H1 (cell line): Measurements from ENCODE around the gene FCF1. TPM values are rescaled to one million over a fixed set of nuclear protein-coding genes. Genes with fewer than 3 reads are reported as not detected.

ENCODE experiments used
- CTCF ChIA-PET: fragments of 300-600 bp; sonication (Branson Sonifier 250); formaldehyde crosslinking; loops from one replicate; lab custom pipeline; 2021; ENCODE audit not compliant: partially characterized antibody; lab: Charles Lee
- POLR2A ChIA-PET: fragments of 300-600 bp; sonication (Branson Sonifier 250); formaldehyde crosslinking; loops from one replicate; lab custom pipeline; 2021; ENCODE audit warnings: inconsistent platforms; ENCODE audit not compliant: partially characterized antibody; lab: Charles Lee
- DNase-seq, 2 experiments: peaks; one replicate each; pipeline versions ENCODE4 v3.0.0 to v3.0.0-alpha.2; 2010 to 2022; ENCODE audit warnings: low spot score in 2 of 2, low read depth in 1 of 2, mixed read lengths in 1 of 2
- FAIRE-seq: peaks from 2 replicates; lab custom pipeline; 2011; peaks lifted over from hg19 to GRCh38; lab: Jason Lieb, UNC
- H2AFZ ChIP-seq: 2 replicates; pipeline ENCODE4 v1.8.1; 2012; ENCODE audit warnings: low read length, inconsistent platforms
- H2AK5ac ChIP-seq: 2 replicates; pipeline ENCODE4 v1.6.1; 2013; ENCODE audit warnings: low read depth, low read length
- H2BK120ac ChIP-seq: replicated peaks from 2 replicates; pipeline ENCODE3; 2013; ENCODE audit warnings: low read depth, low read length, inconsistent platforms
- H2BK12ac ChIP-seq: 2 replicates; pipeline ENCODE4 v1.6.1; 2013; ENCODE audit warnings: low read depth, low read length
- H2BK15ac ChIP-seq: 2 replicates; pipeline ENCODE4 v1.6.1; 2013; ENCODE audit warnings: low read length
- H2BK20ac ChIP-seq: 2 replicates; pipeline ENCODE4 v1.6.1; 2013; ENCODE audit warnings: low read length
- H2BK5ac ChIP-seq: 2 replicates; pipeline ENCODE4 v1.6.1; 2013; ENCODE audit warnings: low read depth, low read length
- H3K14ac ChIP-seq: 2 replicates; pipeline ENCODE4 v1.6.1; 2013; ENCODE audit warnings: inconsistent platforms; ENCODE audit not compliant: insufficient read length
- H3K18ac ChIP-seq: 2 replicates; pipeline ENCODE4 v1.6.1; 2013; ENCODE audit warnings: low read length; ENCODE audit errors: extremely low read depth
- H3K23ac ChIP-seq: 2 replicates; pipeline ENCODE4 v1.6.1; 2013; ENCODE audit warnings: inconsistent platforms; ENCODE audit not compliant: insufficient read length
- H3K23me2 ChIP-seq: 2 replicates; pipeline ENCODE4 v1.6.1; 2013; ENCODE audit warnings: low read depth, low read length
- H3K27ac ChIP-seq: 2 replicates; pipeline ENCODE4 v1.6.1; 2011; ENCODE audit warnings: low read depth, low read length, inconsistent platforms
- H3K27me3 ChIP-seq, 4 experiments: replicated peaks in 1 of 4; 1 replicate in 1 of 4; 2 replicates in 3 of 4; pipeline versions ENCODE4 v1.6.1 to v1.8.1; 2011 to 2013; ENCODE audit warnings: low read length in 3 of 4, mild to moderate bottlenecking in 3 of 4, inconsistent platforms in 2 of 4, mixed read lengths in 2 of 4, moderate library complexity in 1 of 4; ENCODE audit not compliant: control insufficient read depth in 3 of 4, insufficient read depth in 3 of 4; ENCODE audit errors: extremely low read depth in 1 of 4
- H3K36me3 ChIP-seq, 4 experiments: 2 replicates each; pipeline versions ENCODE4 v1.6.1 to v1.8.1; 2011 to 2013; ENCODE audit warnings: mild to moderate bottlenecking in 4 of 4, low read length in 3 of 4, moderate library complexity in 2 of 4, control low read depth in 1 of 4, inconsistent platforms in 1 of 4; ENCODE audit not compliant: insufficient read depth in 4 of 4, control insufficient read depth in 2 of 4
- H3K4ac ChIP-seq: replicated peaks from 2 replicates; pipeline ENCODE3; 2013; ENCODE audit warnings: low read length, low read depth, mixed read lengths, inconsistent platforms; ENCODE audit not compliant: insufficient read length
- H3K4me1 ChIP-seq, 4 experiments: replicated peaks in 1 of 4; 1 replicate in 1 of 4; 2 replicates in 3 of 4; pipeline versions ENCODE4 v1.6.1 to v1.8.1; 2011 to 2013; ENCODE audit warnings: low read length in 3 of 4, inconsistent platforms in 2 of 4, mixed read lengths in 1 of 4; ENCODE audit not compliant: insufficient read depth in 4 of 4, control insufficient read depth in 3 of 4
- H3K4me2 ChIP-seq, 2 experiments: 2 replicates each; pipeline versions ENCODE4 v1.6.1 to v1.8.1; 2011 to 2013; ENCODE audit warnings: low read depth in 2 of 2, low read length in 2 of 2, control low read depth in 1 of 2, inconsistent platforms in 1 of 2, mild to moderate bottlenecking in 1 of 2; ENCODE audit not compliant: insufficient read depth in 1 of 2
- H3K4me3 ChIP-seq, 4 experiments: fragments of 200-600, 300-600 bp in 1 of 4; sonication (generic), shearing (Covaris generic), sonication (Bioruptor Twin) in 1 of 4; 2 replicates each; pipeline versions ENCODE4 v1.5.1 to v1.8.1; 2011 to 2016; ENCODE audit warnings: low read length in 4 of 4, low read depth in 3 of 4, control low read depth in 2 of 4, inconsistent platforms in 2 of 4, mild to moderate bottlenecking in 2 of 4, mixed read lengths in 1 of 4, moderate library complexity in 1 of 4; ENCODE audit not compliant: insufficient read depth in 2 of 4; ENCODE audit errors: extremely low read depth in 1 of 4
- H3K56ac ChIP-seq: replicated peaks from 2 replicates; pipeline ENCODE3; 2013; ENCODE audit warnings: low read depth, mild to moderate bottlenecking, mixed read lengths, low read length, inconsistent platforms; ENCODE audit not compliant: insufficient read length
- H3K79me1 ChIP-seq: 2 replicates; pipeline ENCODE4 v1.6.1; 2013; ENCODE audit warnings: low read depth, low read length, control low read depth
- H3K79me2 ChIP-seq, 2 experiments: 2 replicates each; pipeline versions ENCODE4 v1.6.1 to v1.8.1; 2012 to 2013; ENCODE audit warnings: low read length in 2 of 2, mild to moderate bottlenecking in 2 of 2, inconsistent platforms in 1 of 2; ENCODE audit not compliant: insufficient read depth in 2 of 2, control insufficient read depth in 1 of 2
- H3K9ac ChIP-seq, 4 experiments: replicated peaks in 1 of 4; 1 replicate in 1 of 4; 2 replicates in 3 of 4; pipeline versions ENCODE4 v1.6.1 to v1.8.1; 2011 to 2013; ENCODE audit warnings: low read depth in 3 of 4, low read length in 3 of 4, control low read depth in 2 of 4, mild to moderate bottlenecking in 2 of 4, moderate library complexity in 2 of 4, inconsistent platforms in 1 of 4; ENCODE audit errors: extremely low read depth in 1 of 4
- H3K9me3 ChIP-seq, 2 experiments: 2 replicates each; pipeline versions ENCODE4 v1.6.1 to v1.8.1; 2012 to 2013; ENCODE audit warnings: mild to moderate bottlenecking in 2 of 2, moderate library complexity in 2 of 2, control low read depth in 1 of 2, inconsistent platforms in 1 of 2, low read depth in 1 of 2, low read length in 1 of 2, mixed read lengths in 1 of 2; ENCODE audit not compliant: insufficient read depth in 2 of 2
- H4K20me1 ChIP-seq, 2 experiments: replicated peaks in 1 of 2; 2 replicates each; pipeline versions ENCODE3 to v1.8.1; 2011 to 2013; ENCODE audit warnings: inconsistent platforms in 2 of 2, low read length in 2 of 2, mild to moderate bottlenecking in 1 of 2; ENCODE audit not compliant: insufficient read depth in 2 of 2, control insufficient read depth in 1 of 2
- H4K5ac ChIP-seq: 2 replicates; pipeline ENCODE4 v1.6.1; 2013; ENCODE audit warnings: low read length, low read depth, mixed read lengths, inconsistent platforms; ENCODE audit not compliant: insufficient read length
- H4K8ac ChIP-seq: 2 replicates; pipeline ENCODE4 v1.8.0; 2013; ENCODE audit warnings: mild to moderate bottlenecking, moderate library complexity, low read length, inconsistent platforms; ENCODE audit not compliant: insufficient read depth; ENCODE audit errors: extremely low read depth
- H4K91ac ChIP-seq: replicated peaks from 2 replicates; pipeline ENCODE3; 2013; ENCODE audit warnings: low read length, mixed read lengths, inconsistent platforms; ENCODE audit not compliant: insufficient read length
- ATF3 ChIP-seq: IDR thresholded peaks from 2 replicates; pipeline ENCODE4 v1.6.1; 2011; ENCODE audit warnings: low read depth, mild to moderate bottlenecking, low read length; ENCODE audit not compliant: insufficient read depth
- EZH2 ChIP-seq: fragments of 200-600 bp; sonication (generic); IDR thresholded peaks from 2 replicates; pipeline ENCODE4 v1.7.1; 2012; ENCODE audit warnings: low read depth, mild to moderate bottlenecking, moderate library complexity, low read length, inconsistent platforms; ENCODE audit not compliant: severe bottlenecking
- FOSL1 ChIP-seq: IDR thresholded peaks from 2 replicates; pipeline ENCODE4 v1.6.1; 2011; ENCODE audit warnings: mild to moderate bottlenecking, low read depth, low read length, moderate library complexity; ENCODE audit not compliant: insufficient read depth
- HDAC2 ChIP-seq, 2 experiments: fragments of 300-600 bp in 1 of 2; sonication (generic) in 1 of 2; IDR thresholded peaks; 2 replicates each; pipeline ENCODE4 v1.6.1; 2011 to 2012; ENCODE audit warnings: low read depth in 2 of 2, low read length in 2 of 2, mild to moderate bottlenecking in 2 of 2, moderate library complexity in 2 of 2, borderline replicate concordance in 1 of 2, inconsistent platforms in 1 of 2
- SIN3A ChIP-seq, 2 experiments: IDR thresholded peaks in 1 of 2; conservative IDR thresholded peaks in 1 of 2; 2 replicates each; pipeline ENCODE4 v1.6.1; 2011 to 2012; ENCODE audit warnings: low read length in 2 of 2, improper control_type of control experiment in 1 of 2, low read depth in 1 of 2, mild to moderate bottlenecking in 1 of 2
- TEAD4 ChIP-seq: IDR thresholded peaks from 2 replicates; pipeline ENCODE4 v1.6.1; 2012; ENCODE audit warnings: low read depth, low read length, inconsistent platforms, mixed read lengths
- USF2 ChIP-seq: IDR thresholded peaks from 2 replicates; pipeline ENCODE4 v1.6.1; 2011; ENCODE audit warnings: low read length, improper control_type of control experiment
- YY1 ChIP-seq: IDR thresholded peaks from 2 replicates; pipeline ENCODE4 v1.6.1; 2011; ENCODE audit warnings: low read depth, mild to moderate bottlenecking, low read length
- ZNF274 ChIP-seq: IDR thresholded peaks from 2 replicates; pipeline ENCODE4 v1.7.0; 2012; ENCODE audit warnings: low read length, borderline replicate concordance; ENCODE audit errors: extremely low read depth
- WGBS, 2 experiments: shearing (Covaris generic) in 1 of 2; methylation state at CpG; one replicate each; pipeline versions ENCODE4 v1.1.6 to v1.1.7; 2013 to 2015; ENCODE audit warnings: low lambda C conversion rate in 2 of 2, mixed read lengths in 2 of 2, inconsistent platforms in 1 of 2, low coverage in 1 of 2, missing lambda C conversion rate in 1 of 2; ENCODE audit not compliant: insufficient replicate concordance in 2 of 2, insufficient coverage in 1 of 2, insufficient read length in 1 of 2; ENCODE audit errors: extremely low coverage in 1 of 2, missing lambda C conversion rate in 1 of 2; 5-methylcytosine and 5-hydroxymethylcytosine counted together
- polyA plus RNA-seq, 7 experiments: library from polyadenylated mRNA; depleted of rRNA in 3 of 7; stranded (reverse) in 5 of 7; unstranded in 2 of 7; fragments of >200 nt in 5 of 7; fragments of 200-250 nt in 2 of 7; gene quantifications; 1 replicate in 5 of 7; 2 replicates in 1 of 7; 4 replicates in 1 of 7; pipeline versions ENCODE4 v1.2.1 to v1.2.3, GENCODE V29; 2011 to 2013; ENCODE audit warnings: missing spikeins in 2 of 7, mixed read lengths in 2 of 7
- total RNA-seq: library from RNA; stranded (reverse); fragmentation: NEBNext Ultra II Directional; extraction: Animal tissue kit (Norgen Biotek cat#: 25700); gene quantifications from 2 replicates; pipeline ENCODE4 v1.2.1, GENCODE V29; 2021
- TF ChIP-seq, protein P1 (sequence below): IDR thresholded peaks from 2 replicates; pipeline ENCODE4 v1.6.1; 2012; ENCODE audit warnings: inconsistent platforms

Gene FCF1
- total and polyA plus RNA-seq, 2 of the 8 experiments (the other 6 are each of a cell fraction or from before 2014, with no cell fraction given) = 48.1 to 84.3 TPM

DNA sequence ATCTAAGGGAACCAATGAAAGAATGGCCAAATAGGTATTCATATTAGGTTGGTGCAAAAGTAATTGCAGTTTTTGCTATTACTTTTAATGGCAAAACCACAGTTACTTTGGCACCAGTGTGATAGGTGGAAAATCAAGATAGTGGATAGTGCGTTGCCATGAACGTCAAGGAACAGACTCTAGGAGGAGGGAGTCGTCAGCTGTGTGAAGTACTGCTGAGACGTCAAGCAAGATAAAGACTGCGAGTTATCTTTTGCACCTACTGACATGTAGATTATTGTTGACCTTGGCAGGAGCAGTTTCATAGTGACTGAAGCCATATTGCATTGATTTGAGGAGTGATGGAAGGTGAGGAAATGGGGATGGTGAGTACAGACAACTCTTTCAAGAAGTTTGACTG, 58.5 kb downstream of the FCF1 start:
- Histone ChIP-seq H3K14ac (no peak overlapping the region), H2AK5ac (no peak overlapping the region), H3K36me3 (peaks cover 0 to 6% (median 2%) of the 10 kb centered on the region in 4 experiments; a peak in 4 of 8 replicates), H3K4me3 (no peak overlapping the region), H2BK120ac (no peak overlapping the region), H3K79me1 (no peaks in the 10 kb centered on the region; the same call in 1 of the 2 replicates), H2BK5ac (no peak overlapping the region), H3K23me2 (no peaks in the 10 kb centered on the region), H3K9ac (no peak overlapping the region), H3K4ac (no peak overlapping the region), H3K4me2 (no peak overlapping the region), H2AFZ (no peak overlapping the region), H4K20me1 (peaks cover 10 to 18% of the 10 kb centered on the region in 2 experiments), H3K23ac (no peak overlapping the region), H4K5ac (no peak overlapping the region), H4K8ac (no peak overlapping the region), H3K27ac (no peak overlapping the region), H2BK15ac (no peak overlapping the region), H2BK12ac (no peak overlapping the region), H3K18ac (no peak overlapping the region), H3K4me1 (no peaks in the 10 kb centered on the region; a peak in 1 of 7 replicates), H3K56ac (no peak overlapping the region), H3K79me2 (peaks cover 7 to 88% of the 10 kb centered on the region in 2 experiments), H2BK20ac (no peak overlapping the region), H4K91ac (no peak overlapping the region), H3K9me3 (no peaks in the 10 kb centered on the region), H3K27me3 (no peaks in the 10 kb centered on the region)
- DNase-seq (no peak), FAIRE-seq (no peak)
- ChIA-PET POLR2A (interaction anchor here (0.9 to 1.3 kb wide), 2 partner anchors 8 to 22 kb away, joined by 3 to 5 read pairs; partner anchors contain the start of gene YLPM1), CTCF (interaction anchor here (1.0 to 1.4 kb wide), 2 partner anchors 13 to 104 kb away, joined by 3 read pairs; no protein-coding TSS in a partner anchor)
- WGBS, 2 experiments = 89% methylated on average over 5 of the region's 5 CpGs; no CpG with 5 or more reads in 1 of the 2 experiments
- TF ChIP-seq EZH2 (no peak), USF2 (no peak), HDAC2 (IDR thresholded peaks at IDR 0.05; ENCODE audit: borderline replicate concordance in 1 of 2, low read depth in 2 of 2, low read length in 2 of 2) (no peak), YY1 (no peak), ATF3 (no peak), SIN3A (conservative IDR thresholded peaks at IDR 0.05 in 1 of 2, IDR thresholded peaks at IDR 0.05 in 1 of 2; ENCODE audit: low read depth in 1 of 2, low read length in 2 of 2) (no peak), ZNF274 (no peak), TEAD4 (no peak), FOSL1 (no peak)
- TF ChIP-seq, protein P1, sequence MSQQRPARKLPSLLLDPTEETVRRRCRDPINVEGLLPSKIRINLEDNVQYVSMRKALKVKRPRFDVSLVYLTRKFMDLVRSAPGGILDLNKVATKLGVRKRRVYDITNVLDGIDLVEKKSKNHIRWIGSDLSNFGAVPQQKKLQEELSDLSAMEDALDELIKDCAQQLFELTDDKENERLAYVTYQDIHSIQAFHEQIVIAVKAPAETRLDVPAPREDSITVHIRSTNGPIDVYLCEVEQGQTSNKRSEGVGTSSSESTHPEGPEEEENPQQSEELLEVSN = no peak
